ENCODE results near the gene CHN1.

Gene CHN1

DNA sequence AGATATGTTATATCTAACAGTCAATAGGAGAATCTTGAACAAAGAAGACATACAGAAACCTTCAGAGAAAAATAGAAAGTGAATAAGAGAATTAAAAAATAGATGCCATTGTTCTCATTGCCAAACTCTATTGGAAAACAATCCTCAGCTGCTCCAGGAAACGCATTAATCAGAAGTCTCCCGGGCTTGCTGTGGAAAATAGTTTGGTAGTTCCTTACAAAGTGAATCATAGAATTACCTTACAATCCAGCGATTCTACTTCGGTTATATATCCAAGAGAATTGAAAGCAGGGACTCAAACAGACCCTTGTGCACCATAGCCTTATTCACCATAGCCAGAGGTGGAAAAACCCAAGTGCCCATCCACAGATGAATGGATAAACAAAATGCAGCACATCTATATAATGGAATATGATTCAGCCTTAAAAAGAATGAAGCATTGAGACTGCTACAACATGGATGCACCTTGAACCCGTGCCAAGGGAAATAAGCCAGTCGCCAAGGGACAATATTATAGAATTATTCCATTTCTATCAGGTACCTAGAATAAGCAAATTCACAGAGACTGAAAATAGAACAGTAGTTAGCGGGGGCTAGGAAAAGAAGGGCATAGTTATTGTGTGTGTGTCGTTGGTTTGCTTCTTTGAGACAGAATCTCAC, 219.0 kb downstream of the CHN1 start:
- no peak overlapping the region for H4K8ac ChIP-seq (ENCODE audit: low read depth, low read length)
- WGBS (ENCODE audit: extremely low coverage, insufficient coverage, low lambda C conversion rate) = no CpG with 5 or more reads among the region's 8 CpGs
- H3K4ac ChIP-seq (ENCODE audit: low read depth, low read length) = no peak overlapping the region
- no peaks in the 10 kb centered on the region for H3K79me1 ChIP-seq (ENCODE audit: low read length)
- peak overlapping the region; percentile 57 for H2BK15ac ChIP-seq (replicated peaks; ENCODE audit: low read depth)
- no peak overlapping the region for H2BK5ac ChIP-seq (ENCODE audit: low read length)
- H3K79me2 ChIP-seq (ENCODE audit: control insufficient read depth, insufficient read depth, low read length) = no peaks in the 10 kb centered on the region
- no peak overlapping the region for H3K18ac ChIP-seq (ENCODE audit: low read length)
- no peak overlapping the region for H3K56ac ChIP-seq (ENCODE audit: low read length)
- H3K4me3 ChIP-seq (ENCODE audit: low read length) = no peak overlapping the region
- peaks cover 7% of the 10 kb centered on the region for H3K4me1 ChIP-seq (ENCODE audit: control insufficient read depth, low read depth, low read length)
- H4K5ac ChIP-seq (ENCODE audit: low read length) = no peak overlapping the region
- no peaks in the 10 kb centered on the region for H3K27me3 ChIP-seq (ENCODE audit: insufficient read depth, low read length, poor library complexity)
- H3K9ac ChIP-seq (ENCODE audit: low read length) = no peak overlapping the region
- no peak overlapping the region for H2BK120ac ChIP-seq (ENCODE audit: low read depth, low read length)
- DNase-seq = no peak
- H3K36me3 ChIP-seq (ENCODE audit: control insufficient read depth, insufficient read depth, low read length) = no peaks in the 10 kb centered on the region
- H3K23ac ChIP-seq (ENCODE audit: low read length) = no peak overlapping the region
- H3K4me2 ChIP-seq (ENCODE audit: low read length) = no peak overlapping the region
- H2AK5ac ChIP-seq (ENCODE audit: low read length) = no peak overlapping the region
- no peak overlapping the region for H3K27ac ChIP-seq (ENCODE audit: low read depth, low read length)

- Histone ChIP-seq H3K18ac (ENCODE audit: low read length) (no peak overlapping the region), H2BK15ac (replicated peaks; ENCODE audit: low read depth) (no peak overlapping the region), H3K56ac (ENCODE audit: low read length) (no peak overlapping the region), H3K4me3 (ENCODE audit: low read length) (no peak overlapping the region), H3K79me2 (ENCODE audit: control insufficient read depth, insufficient read depth, low read length) (no peaks in the 10 kb centered on the region), H4K8ac (ENCODE audit: low read depth, low read length) (no peak overlapping the region), H3K36me3 (ENCODE audit: control insufficient read depth, insufficient read depth, low read length) (no peaks in the 10 kb centered on the region), H2BK5ac (ENCODE audit: low read length) (no peak overlapping the region), H3K23ac (ENCODE audit: low read length) (no peak overlapping the region), H3K27me3 (ENCODE audit: insufficient read depth, low read length, poor library complexity) (no peaks in the 10 kb centered on the region), H3K4me1 (ENCODE audit: control insufficient read depth, low read depth, low read length) (peaks cover 8% of the 10 kb centered on the region), H2BK120ac (ENCODE audit: low read depth, low read length) (no peak overlapping the region), H3K4me2 (ENCODE audit: low read length) (no peak overlapping the region), H2AK5ac (ENCODE audit: low read length) (peak overlapping the region; percentile 6), H3K4ac (ENCODE audit: low read depth, low read length) (no peak overlapping the region), H3K27ac (ENCODE audit: low read depth, low read length) (no peak overlapping the region), H3K9ac (ENCODE audit: low read length) (no peak overlapping the region), H4K5ac (ENCODE audit: low read length) (no peak overlapping the region), H3K79me1 (ENCODE audit: low read length) (no peaks in the 10 kb centered on the region)
- no peak for DNase-seq
- no CpG with 5 or more reads among the region's 3 CpGs for WGBS (ENCODE audit: extremely low coverage, insufficient coverage, low lambda C conversion rate)
These were observed 219.7 kb downstream of the CHN1 start for GRCh38 chr2:174785481-174785880.

DNA sequence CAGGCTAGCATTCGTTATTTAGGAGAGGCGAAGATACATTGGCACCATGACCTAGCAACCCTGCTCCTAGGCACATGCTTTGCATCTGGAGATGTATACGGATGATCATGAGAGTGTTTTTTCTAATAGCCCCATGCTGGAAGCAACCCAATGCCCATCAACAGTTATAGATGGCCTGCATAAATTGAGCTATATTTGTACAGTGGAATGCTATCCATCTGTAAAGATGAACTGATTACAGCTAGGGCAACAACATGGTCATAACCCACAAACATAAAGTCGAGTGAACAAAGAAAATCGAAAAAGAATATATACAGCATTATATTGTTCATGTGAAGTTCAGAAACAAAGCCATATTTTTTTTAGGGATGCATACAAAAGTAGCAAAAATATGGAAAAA, 220.3 kb downstream of the CHN1 start:
- Histone ChIP-seq H3K79me1 (ENCODE audit: low read length) (no peaks in the 10 kb centered on the region), H2BK120ac (ENCODE audit: low read depth, low read length) (no peak overlapping the region), H3K23ac (ENCODE audit: low read length) (no peak overlapping the region), H3K27ac (ENCODE audit: low read depth, low read length) (no peak overlapping the region), H3K4me1 (ENCODE audit: control insufficient read depth, low read depth, low read length) (peaks cover 13% of the 10 kb centered on the region), H2BK5ac (ENCODE audit: low read length) (no peak overlapping the region), H3K79me2 (ENCODE audit: control insufficient read depth, insufficient read depth, low read length) (no peaks in the 10 kb centered on the region), H3K36me3 (ENCODE audit: control insufficient read depth, insufficient read depth, low read length) (no peaks in the 10 kb centered on the region), H3K9ac (ENCODE audit: low read length) (no peak overlapping the region), H3K4me2 (ENCODE audit: low read length) (no peak overlapping the region), H4K8ac (ENCODE audit: low read depth, low read length) (no peak overlapping the region), H2AK5ac (ENCODE audit: low read length) (no peak overlapping the region), H3K56ac (ENCODE audit: low read length) (no peak overlapping the region), H3K4ac (ENCODE audit: low read depth, low read length) (no peak overlapping the region), H4K5ac (ENCODE audit: low read length) (no peak overlapping the region), H2BK15ac (replicated peaks; ENCODE audit: low read depth) (no peak overlapping the region), H3K4me3 (ENCODE audit: low read length) (no peak overlapping the region), H3K18ac (ENCODE audit: low read length) (no peak overlapping the region), H3K27me3 (ENCODE audit: insufficient read depth, low read length, poor library complexity) (no peaks in the 10 kb centered on the region)
- DNase-seq = no peak
- WGBS (ENCODE audit: extremely low coverage, insufficient coverage, low lambda C conversion rate) = no CpG with 5 or more reads among the region's 5 CpGs

- H3K18ac ChIP-seq (ENCODE audit: low read length) = no peak overlapping the region
- H3K4me3 ChIP-seq (ENCODE audit: low read length) = no peak overlapping the region
- no peaks in the 10 kb centered on the region for H3K79me2 ChIP-seq (ENCODE audit: control insufficient read depth, insufficient read depth, low read length)
- H3K23ac ChIP-seq (ENCODE audit: low read length) = no peak overlapping the region
- H3K4me2 ChIP-seq (ENCODE audit: low read length) = no peak overlapping the region
- DNase-seq = no peak
- H4K5ac ChIP-seq (ENCODE audit: low read length) = no peak overlapping the region
- H2BK5ac ChIP-seq (ENCODE audit: low read length) = no peak overlapping the region
- no peak overlapping the region for H4K8ac ChIP-seq (ENCODE audit: low read depth, low read length)
- WGBS (ENCODE audit: extremely low coverage, insufficient coverage, low lambda C conversion rate) = no CpG with 5 or more reads among the region's 7 CpGs
- no peak overlapping the region for H2BK120ac ChIP-seq (ENCODE audit: low read depth, low read length)
- no peak overlapping the region for H3K4ac ChIP-seq (ENCODE audit: low read depth, low read length)
- H3K4me1 ChIP-seq (ENCODE audit: control insufficient read depth, low read depth, low read length) = peaks cover 16% of the 10 kb centered on the region
- H3K9ac ChIP-seq (ENCODE audit: low read length) = no peak overlapping the region
- H3K56ac ChIP-seq (ENCODE audit: low read length) = no peak overlapping the region
- no peaks in the 10 kb centered on the region for H3K27me3 ChIP-seq (ENCODE audit: insufficient read depth, low read length, poor library complexity)
- no peak overlapping the region for H2AK5ac ChIP-seq (ENCODE audit: low read length)
- H2BK15ac ChIP-seq (replicated peaks; ENCODE audit: low read depth) = no peak overlapping the region
- H3K79me1 ChIP-seq (ENCODE audit: low read length) = no peaks in the 10 kb centered on the region
- H3K27ac ChIP-seq (ENCODE audit: low read depth, low read length) = no peak overlapping the region
- H3K36me3 ChIP-seq (ENCODE audit: control insufficient read depth, insufficient read depth, low read length) = no peaks in the 10 kb centered on the region
These were observed 220.9 kb downstream of the CHN1 start for GRCh38 chr2:174784316-174784715.

DNA sequence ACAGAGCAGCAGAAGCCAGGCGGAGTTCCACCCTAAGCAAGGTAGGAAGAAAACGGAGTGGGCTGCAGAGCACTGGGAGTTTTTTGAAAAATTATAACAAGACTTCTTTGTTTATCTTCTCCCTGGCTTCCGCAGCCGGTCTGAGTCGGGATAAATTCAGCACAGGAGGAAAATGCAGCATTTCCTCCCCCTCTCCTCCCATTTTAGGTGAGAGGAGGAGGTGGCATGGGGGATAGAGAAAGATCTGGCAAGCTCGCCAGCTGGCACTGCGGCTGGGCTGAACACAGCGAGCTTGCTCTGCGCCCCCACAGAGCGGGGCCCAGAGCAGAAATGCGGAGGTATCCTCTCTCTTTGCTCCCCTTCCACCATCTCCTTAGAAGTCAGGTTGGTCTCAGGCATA, 223.2 kb downstream of the CHN1 start:
- Histone ChIP-seq H3K23ac (ENCODE audit: low read length) (no peak overlapping the region), H2AK5ac (ENCODE audit: low read length) (no peak overlapping the region), H3K56ac (ENCODE audit: low read length) (no peak overlapping the region), H2BK15ac (replicated peaks; ENCODE audit: low read depth) (no peak overlapping the region), H3K4ac (ENCODE audit: low read depth, low read length) (no peak overlapping the region), H2BK5ac (ENCODE audit: low read length) (no peak overlapping the region), H2BK120ac (ENCODE audit: low read depth, low read length) (no peak overlapping the region), H3K79me2 (ENCODE audit: control insufficient read depth, insufficient read depth, low read length) (no peaks in the 10 kb centered on the region), H3K79me1 (ENCODE audit: low read length) (no peaks in the 10 kb centered on the region), H3K18ac (ENCODE audit: low read length) (no peak overlapping the region), H3K36me3 (ENCODE audit: control insufficient read depth, insufficient read depth, low read length) (no peaks in the 10 kb centered on the region), H3K4me1 (ENCODE audit: control insufficient read depth, low read depth, low read length) (peaks cover 19% of the 10 kb centered on the region), H3K27ac (ENCODE audit: low read depth, low read length) (no peak overlapping the region), H3K27me3 (ENCODE audit: insufficient read depth, low read length, poor library complexity) (no peaks in the 10 kb centered on the region), H4K8ac (ENCODE audit: low read depth, low read length) (no peak overlapping the region), H4K5ac (ENCODE audit: low read length) (no peak overlapping the region), H3K4me2 (ENCODE audit: low read length) (no peak overlapping the region), H3K4me3 (ENCODE audit: low read length) (no peak overlapping the region), H3K9ac (ENCODE audit: low read length) (no peak overlapping the region)
- no peak for DNase-seq
- WGBS (ENCODE audit: extremely low coverage, insufficient coverage, low lambda C conversion rate) = no CpG with 5 or more reads among the region's 11 CpGs

- H3K4me2 ChIP-seq (ENCODE audit: low read length) = no peak overlapping the region
- no peak for DNase-seq
- H3K79me1 ChIP-seq (ENCODE audit: low read length) = no peaks in the 10 kb centered on the region
- no peaks in the 10 kb centered on the region for H3K79me2 ChIP-seq (ENCODE audit: control insufficient read depth, insufficient read depth, low read length)
- peaks cover 20% of the 10 kb centered on the region for H3K4me1 ChIP-seq (ENCODE audit: control insufficient read depth, low read depth, low read length)
- H3K27me3 ChIP-seq (ENCODE audit: insufficient read depth, low read length, poor library complexity) = no peaks in the 10 kb centered on the region
- WGBS (ENCODE audit: extremely low coverage, insufficient coverage, low lambda C conversion rate) = no CpG with 5 or more reads among the region's 9 CpGs
- H2BK15ac ChIP-seq (replicated peaks; ENCODE audit: low read depth) = no peak overlapping the region
- no peak overlapping the region for H4K8ac ChIP-seq (ENCODE audit: low read depth, low read length)
- no peak overlapping the region for H2BK120ac ChIP-seq (ENCODE audit: low read depth, low read length)
- H2AK5ac ChIP-seq (ENCODE audit: low read length) = peak overlapping the region; percentile 38
- no peak overlapping the region for H3K27ac ChIP-seq (ENCODE audit: low read depth, low read length)
- H3K4me3 ChIP-seq (ENCODE audit: low read length) = no peak overlapping the region
- peak overlapping the region; percentile 45 for H3K56ac ChIP-seq (ENCODE audit: low read length)
- no peak overlapping the region for H3K23ac ChIP-seq (ENCODE audit: low read length)
- no peaks in the 10 kb centered on the region for H3K36me3 ChIP-seq (ENCODE audit: control insufficient read depth, insufficient read depth, low read length)
- H3K18ac ChIP-seq (ENCODE audit: low read length) = no peak overlapping the region
- H3K9ac ChIP-seq (ENCODE audit: low read length) = no peak overlapping the region
- H4K5ac ChIP-seq (ENCODE audit: low read length) = no peak overlapping the region
- H2BK5ac ChIP-seq (ENCODE audit: low read length) = no peak overlapping the region
- no peak overlapping the region for H3K4ac ChIP-seq (ENCODE audit: low read depth, low read length)
These were observed 223.9 kb downstream of the CHN1 start for GRCh38 chr2:174781298-174781697.
